AG10803 (cell line): ENCODE data around the gene TAS1R2.

Source experiments
- DNase-seq: peaks from one replicate; pipeline ENCODE4 v3.0.0; 2010; ENCODE audit warnings: low read depth
- H3K4me3 ChIP-seq: 2 replicates; pipeline ENCODE4 v1.5.1; 2011; ENCODE audit warnings: mild to moderate bottlenecking, low read length, control low read depth
- CTCF ChIP-seq: conservative IDR thresholded peaks from 2 replicates; pipeline ENCODE4 v1.5.1; 2011; ENCODE audit warnings: mild to moderate bottlenecking, low read length, control low read depth, inconsistent platforms

The TAS1R2 gene

GRCh38 chr1:18859560-18859959 is at the start of gene TAS1R2:
Gene TAS1R2 (minus strand): TSS chr1:18859660. CDS start chr1:18859660, 0 bp downstream.
- no peak for TF ChIP-seq CTCF
- no peak within 1 kb of the TSS for H3K4me3 ChIP-seq
- DNase-seq: no peak

GRCh38 chr1:18907917-18908845 is 48.7 kb upstream of the TAS1R2 start:
- no peak overlapping the region for H3K4me3 ChIP-seq
- no peak for DNase-seq
- TF ChIP-seq CTCF: no peak

- no peak overlapping the region for H3K4me3 ChIP-seq
- peak; percentile 76 for TF ChIP-seq CTCF
- DNase-seq: peak; percentile 53
Observed at GRCh38 chr1:18907021-18907916, 47.8 kb upstream of the TAS1R2 start.

- no peak for TF ChIP-seq CTCF
- DNase-seq: no peak
- H3K4me3 ChIP-seq: peak overlapping the region; percentile 86
Observed at GRCh38 chr1:18903291-18903756, 43.9 kb upstream of the TAS1R2 start.

GRCh38 chr1:18902523-18903290 is 43.2 kb upstream of the TAS1R2 start, which contains the start of gene ALDH4A1:
Gene ALDH4A1 (minus strand): TSS chr1:18902555. CDS start chr1:18902523, 32 bp downstream.
- 0 out of 2 replicates have a peak, but pooled peaks have one; percentile 2 for TF ChIP-seq CTCF
- DNase-seq: peak; percentile 98
- H3K4me3 ChIP-seq: peak within 1 kb of the TSS; percentile 86

GRCh38 chr1:18901952-18902522 is 42.6 kb upstream of the TAS1R2 start:
- peak overlapping the region; percentile 86 for H3K4me3 ChIP-seq
- no peak for TF ChIP-seq CTCF
- DNase-seq: no peak
